GM12801 (cell line): ENCODE measurements around the gene C3.

Source experiments
- CTCF ChIP-seq: IDR thresholded peaks from one replicate; pipeline ENCODE4 v1.5.1; 2011; ENCODE audit warnings: control low read depth; ENCODE audit not compliant: insufficient read length; ENCODE audit errors: extremely low read depth

The C3 gene

GRCh38 chr19:6654347-6655310 lies 65.8 kb downstream of the C3 start:
- no peak for TF ChIP-seq CTCF

- TF ChIP-seq CTCF = no peak
Observed at GRCh38 chr19:6652805-6653094, 67.7 kb downstream of the C3 start.

- TF ChIP-seq CTCF = no peak
Observed at GRCh38 chr19:6651965-6652804, 68.3 kb downstream of the C3 start.

DNA sequence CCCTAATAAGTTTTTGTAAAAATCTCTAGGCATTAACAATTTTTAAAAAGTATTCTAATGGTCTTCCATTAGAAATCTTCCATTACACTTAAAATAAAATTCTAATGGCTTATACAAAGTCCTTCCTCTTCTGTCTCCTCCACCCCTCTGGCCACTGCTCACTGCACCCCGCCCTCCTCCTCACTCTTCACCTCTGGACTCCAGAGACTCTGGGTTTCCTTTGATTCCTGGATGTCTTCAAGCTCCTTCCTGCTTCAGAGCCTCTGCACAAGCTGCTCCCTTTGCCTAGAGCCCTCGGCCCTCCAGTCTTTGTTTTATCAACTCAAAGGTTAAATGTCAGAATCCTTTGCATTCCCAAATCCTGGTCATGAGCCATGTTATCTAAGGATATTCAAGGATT lies 71.3 kb downstream of the C3 start:
- TF ChIP-seq CTCF = no peak

DNA sequence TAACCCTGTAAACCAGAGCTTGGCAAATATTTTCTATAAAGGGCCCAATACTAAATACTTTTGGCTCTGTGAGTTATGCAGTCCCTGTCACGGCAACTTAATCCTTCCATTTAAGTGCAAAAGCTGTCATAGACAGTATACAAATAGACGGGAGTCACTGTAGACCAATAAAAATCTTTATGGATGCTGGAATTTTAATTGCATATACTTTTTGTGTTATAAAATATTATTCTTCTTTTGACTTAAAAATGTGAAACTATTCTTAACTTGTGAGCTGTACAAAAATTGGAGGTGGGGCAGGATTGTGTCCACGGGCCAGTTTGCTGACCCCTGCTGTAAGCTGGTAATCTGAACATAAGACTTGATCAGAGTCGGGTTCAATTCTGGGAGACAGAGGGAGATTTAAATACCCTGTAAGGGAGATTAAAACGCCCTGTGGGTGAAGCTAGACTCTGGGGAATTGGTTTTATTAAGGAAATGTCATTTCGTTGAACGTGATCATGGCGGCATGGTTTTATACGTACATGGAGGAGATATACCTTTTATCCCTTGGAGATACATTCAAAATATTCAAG lies 72.2 kb downstream of the C3 start:
- no peak for TF ChIP-seq CTCF

- no peak for TF ChIP-seq CTCF
Observed at GRCh38 chr19:6644796-6645195, 75.7 kb downstream of the C3 start.

- no peak for TF ChIP-seq CTCF
Observed at GRCh38 chr19:6639439-6639838, 81.0 kb downstream of the C3 start.
